Measurements from ENCODE around the gene SLC43A1. TPM values are rescaled to one million over a fixed set of nuclear protein-coding genes. Genes with fewer than 3 reads are reported as not detected.
A peak's percentile ranks its signal among the peaks of the same experiment; 100 is the strongest.

The SLC43A1 gene
- total and polyA plus RNA-seq, 7 donors = 0.92 to 32.4 (median 19.1) TPM

GRCh38 chr11:57461841-57462489 is 53.5 kb downstream of the SLC43A1 start:
- no peak overlapping the region for H3K27ac ChIP-seq
- peaks cover 0 to 42% (median 41%) of the 10 kb centered on the region in 4 donors for H3K4me1 ChIP-seq
- no peaks in the 10 kb centered on the region for H3K9me3 ChIP-seq
- H3K27me3 ChIP-seq = peaks cover 34 to 59% (median 57%) of the 10 kb centered on the region in 3 donors
- no peak for TF ChIP-seq POLR2A (IDR thresholded peaks at IDR 0.05)
- TF ChIP-seq, protein P1, sequence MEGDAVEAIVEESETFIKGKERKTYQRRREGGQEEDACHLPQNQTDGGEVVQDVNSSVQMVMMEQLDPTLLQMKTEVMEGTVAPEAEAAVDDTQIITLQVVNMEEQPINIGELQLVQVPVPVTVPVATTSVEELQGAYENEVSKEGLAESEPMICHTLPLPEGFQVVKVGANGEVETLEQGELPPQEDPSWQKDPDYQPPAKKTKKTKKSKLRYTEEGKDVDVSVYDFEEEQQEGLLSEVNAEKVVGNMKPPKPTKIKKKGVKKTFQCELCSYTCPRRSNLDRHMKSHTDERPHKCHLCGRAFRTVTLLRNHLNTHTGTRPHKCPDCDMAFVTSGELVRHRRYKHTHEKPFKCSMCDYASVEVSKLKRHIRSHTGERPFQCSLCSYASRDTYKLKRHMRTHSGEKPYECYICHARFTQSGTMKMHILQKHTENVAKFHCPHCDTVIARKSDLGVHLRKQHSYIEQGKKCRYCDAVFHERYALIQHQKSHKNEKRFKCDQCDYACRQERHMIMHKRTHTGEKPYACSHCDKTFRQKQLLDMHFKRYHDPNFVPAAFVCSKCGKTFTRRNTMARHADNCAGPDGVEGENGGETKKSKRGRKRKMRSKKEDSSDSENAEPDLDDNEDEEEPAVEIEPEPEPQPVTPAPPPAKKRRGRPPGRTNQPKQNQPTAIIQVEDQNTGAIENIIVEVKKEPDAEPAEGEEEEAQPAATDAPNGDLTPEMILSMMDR (IDR thresholded peaks at IDR 0.05) = no peak
- TF ChIP-seq POLR2AphosphoS5 (IDR thresholded peaks at IDR 0.05) = no peak
- no peak for TF ChIP-seq EP300 (IDR thresholded peaks at IDR 0.05)
- WGBS, 2 donors = 63 to 71% methylated on average over 16 of the region's 16 CpGs
- no peak overlapping the region for H3K4me3 ChIP-seq
- intact Hi-C loops (cut with DNase I) = no loop called here
- no peak for DNase-seq
- no peaks in the 10 kb centered on the region for H3K36me3 ChIP-seq

GRCh38 chr11:57460758-57461749 is 54.4 kb downstream of the SLC43A1 start:
- WGBS, 2 donors = 5 to 7% methylated on average over 50 of the region's 50 CpGs
- Histone ChIP-seq H3K4me3 (peak overlapping the region in 3 of 4 donors; percentile 22 to 45 (median 43)), H3K27ac (no peak overlapping the region), H3K27me3 (peaks cover 34 to 68% (median 57%) of the 10 kb centered on the region in 3 donors), H3K36me3 (no peaks in the 10 kb centered on the region), H3K9me3 (no peaks in the 10 kb centered on the region), H3K4me1 (peaks cover 0 to 45% (median 42%) of the 10 kb centered on the region in 4 donors)
- intact Hi-C loops (cut with DNase I) = no loop called here
- TF ChIP-seq POLR2A (IDR thresholded peaks at IDR 0.05) = no peak
- TF ChIP-seq POLR2AphosphoS5 (IDR thresholded peaks at IDR 0.05) = no peak
- no peak for TF ChIP-seq EP300 (IDR thresholded peaks at IDR 0.05)
- TF ChIP-seq, protein P1 (IDR thresholded peaks at IDR 0.05) = no peak
- no peak for DNase-seq

DNA sequence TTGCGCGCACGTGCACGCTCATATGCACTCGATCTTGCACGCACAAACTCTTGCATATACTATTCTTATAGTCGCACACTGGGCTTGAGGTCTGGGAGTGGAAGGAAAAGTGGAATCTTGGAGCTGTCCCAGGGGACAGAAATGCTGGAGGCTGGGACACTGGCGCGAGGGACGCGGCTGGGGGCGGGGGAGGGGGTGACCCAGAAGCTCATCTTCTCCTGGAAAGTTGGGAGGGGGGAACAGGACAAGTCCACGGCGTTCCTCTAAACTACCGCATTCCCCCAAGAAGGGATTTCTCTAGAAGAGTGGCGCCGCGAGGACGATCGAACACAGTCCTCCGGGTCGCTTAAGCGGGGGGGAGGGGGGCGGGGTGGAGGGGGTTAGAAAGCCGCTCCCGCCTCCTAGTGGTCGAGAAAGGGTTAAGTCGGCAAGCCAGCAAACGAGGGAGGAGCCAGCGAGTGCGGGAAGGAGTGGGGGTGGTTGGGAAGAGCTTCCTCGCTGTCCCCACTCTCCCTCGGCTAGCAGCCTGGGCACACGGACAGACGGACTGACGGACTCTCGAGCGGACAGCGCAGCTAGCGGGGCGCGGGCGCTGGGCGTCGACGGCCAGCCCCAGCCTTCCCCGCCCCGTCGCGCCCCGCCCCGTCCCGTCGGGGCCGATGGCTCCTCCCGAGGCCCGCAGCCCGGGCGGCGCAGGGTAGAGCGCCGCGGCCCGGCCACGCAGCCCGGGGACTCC is 55.3 kb downstream of the SLC43A1 start, which contains the start of gene RTN4RL2:
TSS of gene RTN4RL2 (plus strand) at position 507 of the 736 bp plus-strand sequence. CDS start 338 bp downstream, outside the sequence.
- H3K9me3 ChIP-seq = no peaks in the 10 kb centered on the region
- H3K4me1 ChIP-seq = peaks cover 0 to 45% (median 42%) of the 10 kb centered on the region in 4 donors
- H3K27ac ChIP-seq = no peak within 1 kb of the TSS
- peak within 1 kb of the TSS in 3 of 4 donors; percentile 23 to 45 (median 43) for H3K4me3 ChIP-seq
- H3K27me3 ChIP-seq = peaks cover 34 to 68% (median 56%) of the 10 kb centered on the region in 3 donors
- H3K36me3 ChIP-seq = no peaks in the 10 kb centered on the region
- intact Hi-C loops (cut with DNase I) = no loop called here
- no peak for DNase-seq
- TF ChIP-seq POLR2AphosphoS5 (IDR thresholded peaks at IDR 0.05) (peak in 1 of 4 donors; percentile 8), POLR2A (IDR thresholded peaks at IDR 0.05) (no peak)
- WGBS, 2 donors = 1% methylated on average over 66 of the region's 66 CpGs

GRCh38 chr11:57459164-57460021 is 56.1 kb downstream of the SLC43A1 start:
- Histone ChIP-seq H3K27ac (no peak overlapping the region), H3K4me3 (peak overlapping the region; percentile 5 to 45 (median 33)), H3K27me3 (peaks cover 34 to 68% (median 48%) of the 10 kb centered on the region in 3 donors), H3K9me3 (no peaks in the 10 kb centered on the region), H3K36me3 (no peaks in the 10 kb centered on the region), H3K4me1 (peaks cover 0 to 45% (median 42%) of the 10 kb centered on the region in 4 donors)
- intact Hi-C loops (cut with DNase I) = loop anchor here (2.0 to 5.0 kb wide), 3 partner anchors 17 to 181 kb away; no protein-coding TSS in a partner anchor
- no peak for DNase-seq
- WGBS, 2 donors = 1% methylated on average over 62 of the region's 62 CpGs
- TF ChIP-seq POLR2AphosphoS5 (IDR thresholded peaks at IDR 0.05) = peak in 1 of 4 donors; percentile 17
- TF ChIP-seq, protein P1 (IDR thresholded peaks at IDR 0.05) = no peak

Data from sigmoid colon (tissue), 7 donors.